K562 treated with DMSO at 1 percent for 12 hours (cell line): ENCODE data around the gene CRABP2. TPM values are rescaled to one million over a fixed set of nuclear protein-coding genes. Genes with fewer than 3 reads are reported as not detected.

Experiments used
- total RNA-seq: library from RNA; unstranded; fragments of 300-600 nt; gene quantifications from 2 replicates; pipeline ENCODE4 v1.2.3, GENCODE V29; 2022; ENCODE audit not compliant: insufficient read depth

CRABP2 gene
- 2.3 and 5.5 TPM in 2 replicates for total RNA-seq

DNA sequence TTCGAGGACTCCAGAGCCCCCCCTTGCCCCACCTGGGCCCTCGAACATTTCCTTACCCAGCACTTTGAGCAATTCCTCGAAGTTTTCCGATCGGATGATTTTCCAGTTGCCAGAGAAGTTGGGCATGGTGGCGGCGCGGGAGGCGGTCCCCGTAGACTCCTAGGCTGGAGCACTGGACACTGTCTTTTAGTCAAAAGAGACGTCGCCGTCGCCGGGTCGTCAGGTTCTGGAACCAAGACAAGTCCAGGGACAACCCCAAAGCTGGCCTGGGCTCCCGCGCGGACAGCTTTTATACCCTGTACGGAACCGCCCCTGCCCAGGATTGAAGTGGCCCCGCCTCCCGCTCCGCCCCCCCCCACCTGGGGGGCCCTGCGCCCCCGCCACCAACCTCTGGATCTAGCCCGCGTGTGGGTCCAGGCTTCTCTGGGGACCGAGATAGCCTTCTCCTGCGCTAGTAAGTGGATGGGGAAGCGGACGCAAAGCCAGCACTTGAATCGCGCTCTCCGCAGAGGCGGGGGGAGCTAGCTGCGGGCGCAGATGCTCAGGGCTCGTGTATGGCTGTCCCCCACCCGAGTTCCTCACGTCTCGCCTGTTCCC is at the start of gene CRABP2:
Gene CRABP2, minus strand, starts transcription at position 263 of the 597 bp plus-strand sequence. Its CDS starts 137 bp downstream, at position 126.

DNA sequence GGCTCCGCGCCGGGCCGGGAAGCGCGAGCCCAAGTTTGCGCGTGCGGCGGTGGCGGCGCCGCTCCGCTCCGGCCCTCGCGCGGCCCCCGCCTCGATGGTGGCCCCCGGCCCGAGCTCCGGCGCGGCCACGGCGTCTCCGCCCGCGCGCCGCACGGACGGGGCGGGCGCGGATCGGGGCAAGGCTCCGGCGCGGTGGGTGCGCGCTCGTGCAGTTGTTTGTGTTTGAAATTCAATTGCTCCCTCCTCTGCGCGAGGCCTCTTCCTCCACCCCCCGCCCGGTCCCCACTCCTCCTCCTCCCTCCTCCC is 46.0 kb upstream of the CRABP2 start, which contains the start of gene HDGF:
Gene HDGF, minus strand, starts transcription at position 225 of the 306 bp plus-strand sequence. CDS start 246 bp downstream, outside the sequence.

DNA sequence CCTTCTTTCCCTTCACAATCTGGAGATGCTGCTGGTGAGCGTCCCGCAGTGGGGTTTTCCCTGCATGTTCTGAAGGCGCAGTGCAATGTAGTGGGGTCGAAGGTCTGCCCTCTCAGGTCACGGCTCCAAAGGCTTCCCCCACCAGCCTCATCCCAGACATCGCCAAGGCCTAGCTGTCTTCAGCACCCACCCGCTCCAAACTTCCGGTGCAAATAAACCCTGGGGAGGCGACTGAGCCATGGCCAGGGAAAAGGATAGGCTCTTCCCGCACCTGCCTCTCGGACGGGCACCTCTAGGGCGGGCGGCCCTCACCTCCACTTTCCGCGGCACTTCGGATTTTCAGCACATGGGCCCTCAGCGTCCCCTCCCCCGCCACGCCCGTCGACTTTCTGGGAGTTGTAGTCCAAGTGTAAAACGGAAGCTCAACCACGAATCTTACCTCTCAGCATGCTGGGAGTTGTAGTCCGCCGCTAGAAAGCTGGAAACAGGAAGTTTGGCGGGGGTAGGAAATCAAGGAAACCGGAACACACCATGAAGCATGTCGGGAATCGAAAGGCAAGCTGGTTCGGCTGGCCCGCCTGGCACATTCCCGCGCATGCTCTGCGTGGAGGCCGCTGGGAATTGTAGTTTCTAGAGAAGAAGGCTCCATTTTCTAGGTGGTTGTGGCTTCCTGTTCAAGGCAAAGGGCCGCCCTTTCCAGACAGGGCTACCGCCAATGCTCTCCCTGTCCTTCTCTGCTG is 35.5 kb upstream of the CRABP2 start, which contains the start of gene MRPL24:
Gene MRPL24, minus strand, starts transcription at position 348 of the 740 bp plus-strand sequence. CDS start 2,384 bp downstream, outside the sequence.

DNA sequence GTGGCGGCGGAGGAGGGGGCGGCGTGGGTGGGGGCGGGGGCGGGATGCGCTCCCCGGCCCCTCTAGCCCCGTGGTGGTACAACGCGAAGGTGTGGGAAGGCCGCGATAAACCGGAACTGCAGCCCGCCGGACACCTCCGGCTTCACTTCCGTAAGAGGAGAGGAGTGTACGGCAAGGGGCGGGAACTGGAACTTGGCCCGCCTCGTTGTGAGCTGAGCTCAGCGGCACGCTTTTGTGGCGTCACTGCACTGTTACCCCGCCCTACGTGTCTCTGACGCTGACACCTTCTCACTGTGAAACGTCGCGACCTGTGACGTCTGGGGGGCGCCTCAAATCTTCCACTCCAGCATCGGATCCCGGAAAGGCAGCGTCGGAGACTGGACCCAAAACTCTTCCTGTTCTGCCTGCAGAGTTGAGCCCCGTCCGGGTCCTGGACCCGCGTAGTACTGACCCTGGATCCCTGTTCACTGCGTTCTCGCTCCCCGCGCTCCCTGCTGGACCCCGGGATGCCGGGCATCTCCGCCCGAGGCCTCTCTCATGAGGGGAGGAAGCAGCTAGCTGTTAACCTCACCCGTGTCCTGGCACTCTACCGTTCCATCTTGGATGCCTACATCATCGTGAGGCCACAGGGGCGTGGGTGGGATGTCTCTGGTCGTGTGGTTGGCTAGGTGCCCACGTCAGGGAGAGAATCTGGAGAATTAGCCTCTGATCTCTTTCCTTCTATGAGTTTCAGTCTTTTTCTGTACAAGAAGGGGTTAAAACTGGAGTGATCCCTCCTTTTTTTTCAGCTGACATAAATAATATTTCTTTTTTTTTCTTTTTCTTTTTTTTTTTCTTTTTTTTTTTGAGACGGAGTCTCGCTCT is 23.4 kb upstream of the CRABP2 start, which contains the start of gene ISG20L2:
Gene ISG20L2, minus strand, starts transcription at position 168 of the 864 bp plus-strand sequence. CDS start 1,114 bp downstream, outside the sequence.

DNA sequence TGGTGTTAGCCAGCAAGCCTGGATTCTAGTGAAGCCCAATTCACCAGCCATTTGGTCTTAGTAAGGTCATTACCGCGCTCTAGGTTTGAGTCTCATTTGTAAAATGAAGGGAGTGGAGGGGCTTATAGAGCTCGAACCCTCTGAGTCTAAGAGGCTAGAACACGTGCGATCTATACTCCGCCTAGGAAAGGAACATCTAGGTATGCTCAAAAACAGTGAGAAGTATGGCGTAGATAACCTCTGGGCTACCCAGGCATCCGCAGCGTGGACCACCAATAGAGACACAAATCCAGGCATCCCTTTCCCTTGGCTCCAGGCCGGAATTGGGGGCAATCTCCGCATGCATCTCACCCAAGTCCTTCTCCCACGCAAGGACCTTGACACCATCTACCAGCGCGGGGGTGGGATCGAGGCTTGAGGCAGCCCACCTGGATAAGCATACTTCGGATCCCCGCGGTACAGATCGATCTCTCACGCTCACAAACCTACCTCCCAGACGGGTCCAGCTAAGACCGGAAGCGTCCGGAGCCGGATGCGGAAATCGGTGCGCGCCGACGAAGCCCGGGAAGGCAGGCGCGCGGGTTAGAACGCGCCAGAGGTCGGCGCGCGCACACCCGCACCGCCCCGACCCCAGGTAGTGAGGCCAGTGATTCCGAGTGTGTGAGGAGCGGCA is 22.7 kb upstream of the CRABP2 start, which contains the start of gene METTL25B:
Gene METTL25B, plus strand, starts transcription at position 544 of the 673 bp plus-strand sequence. CDS start 636 bp downstream, outside the sequence.

DNA sequence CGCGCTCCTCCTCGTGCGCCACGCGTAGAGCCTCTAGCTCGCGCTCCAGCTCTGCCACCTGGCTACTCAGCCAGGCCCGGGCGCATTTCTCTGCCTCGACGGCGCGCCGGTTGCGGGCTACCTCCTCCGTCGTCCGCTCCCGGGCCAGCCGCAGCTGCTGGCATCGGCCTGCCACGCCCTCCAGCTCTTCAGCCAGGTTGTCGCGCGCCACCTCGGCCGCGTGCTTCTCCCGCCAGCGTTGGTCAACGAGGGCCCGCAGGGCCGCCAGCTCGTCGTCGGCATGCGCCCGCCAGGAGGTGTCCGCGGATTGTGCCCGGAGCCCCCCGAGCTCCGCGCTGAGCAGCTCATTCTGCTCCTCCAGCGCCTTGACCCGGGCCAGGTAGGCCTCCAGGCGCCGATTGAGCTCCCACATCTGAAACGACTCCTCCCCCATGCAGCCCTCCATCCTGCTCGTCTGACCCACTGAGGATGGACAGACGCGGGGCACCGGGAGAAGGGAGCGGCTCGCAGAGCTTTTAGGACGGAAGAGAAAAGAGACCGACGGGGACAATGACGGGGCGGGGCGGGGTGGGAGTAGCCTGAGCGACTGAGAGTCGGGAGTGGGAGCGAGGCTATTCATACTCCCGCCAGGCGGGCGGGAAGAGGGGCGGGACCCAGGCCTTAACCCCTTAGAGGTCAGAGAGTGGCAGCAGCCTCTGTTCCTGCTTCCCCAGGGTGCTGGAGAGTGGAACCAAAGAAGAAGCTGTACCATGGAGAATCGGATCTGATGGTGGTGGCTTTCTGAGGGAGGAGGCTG is 28.4 kb downstream of the CRABP2 start, which contains the start of gene NES:
Gene NES, minus strand, starts transcription at position 588 of the 796 bp plus-strand sequence. Its CDS starts 143 bp downstream, at position 445.

Other genes with a start within 250 kb of the CRABP2 start
- gene MEF2D, start 204.8 kb downstream of the CRABP2 start, total RNA-seq, result 3.6 and 12.6 TPM in 2 replicates
- gene IQGAP3, start 133.0 kb downstream of the CRABP2 start, total RNA-seq, result 7.9 and 29.1 TPM in 2 replicates
- not detected in 2 replicates for gene TTC24, start 125.9 kb downstream of the CRABP2 start, total RNA-seq
- 105 and 129 TPM in 2 replicates for gene NAXE, start 113.8 kb downstream of the CRABP2 start, total RNA-seq
- gene GPATCH4, start 104.1 kb downstream of the CRABP2 start, total RNA-seq, result 10.7 and 21.3 TPM in 2 replicates
- gene HAPLN2, start 86.2 kb downstream of the CRABP2 start, total RNA-seq, result 2.5 and 5.5 TPM in 2 replicates
- gene BCAN, start 63.5 kb downstream of the CRABP2 start, total RNA-seq, result 0.45 TPM in 1 of 2 replicates, not detected in the other
- 3.9 and 7.5 TPM in 2 replicates for gene NES, start 28.2 kb downstream of the CRABP2 start, total RNA-seq
- gene METTL25B, start 22.9 kb upstream of the CRABP2 start, total RNA-seq, result 64.9 and 67.8 TPM in 2 replicates
- gene ISG20L2, start 23.2 kb upstream of the CRABP2 start, total RNA-seq, result 23.3 and 39.7 TPM in 2 replicates
- 14.2 and 23.9 TPM in 2 replicates for gene MRPL24, start 35.5 kb upstream of the CRABP2 start, total RNA-seq
- gene HDGF, start 46.1 kb upstream of the CRABP2 start, total RNA-seq, result 104 and 121 TPM in 2 replicates
- 70.5 and 109 TPM in 2 replicates for gene PRCC, start 62.0 kb upstream of the CRABP2 start, total RNA-seq
- 9.2 and 17.7 TPM in 2 replicates for gene SH2D2A, start 111.3 kb upstream of the CRABP2 start, total RNA-seq
- 0.19 and 0.37 TPM in 2 replicates for gene INSRR, start 153.5 kb upstream of the CRABP2 start, total RNA-seq
- gene NTRK1, start 155.3 kb upstream of the CRABP2 start, total RNA-seq, result 23.1 and 23.3 TPM in 2 replicates
- gene PEAR1, start 188.1 kb upstream of the CRABP2 start, total RNA-seq, result 1.8 and 2.6 TPM in 2 replicates
- 0.43 TPM in 1 of 2 replicates, not detected in the other for gene LRRC71, start 215.0 kb upstream of the CRABP2 start, total RNA-seq